NB4 (cell line): ENCODE results near the gene PTGIS.
A peak's percentile ranks its signal among the peaks of the same experiment; 100 is the strongest.

Source experiments
- DNase-seq: peaks from one replicate; pipeline ENCODE4 v3.0.0; 2010; ENCODE audit warnings: low read depth
- H3K4me3 ChIP-seq: one replicate; pipeline ENCODE4 v1.5.1; 2011; ENCODE audit warnings: mild to moderate bottlenecking, low read depth, low read length, moderate library complexity
- CTCF ChIP-seq: IDR thresholded peaks from one replicate; pipeline ENCODE4 v1.5.1; 2012; ENCODE audit warnings: low read depth, low read length
- MAX ChIP-seq: IDR thresholded peaks from 2 replicates; pipeline ENCODE4 v1.6.1; 2011; ENCODE audit warnings: low read depth, low read length
- MYC ChIP-seq: IDR thresholded peaks from 2 replicates; pipeline ENCODE4 v1.6.1; 2011; ENCODE audit warnings: low read depth, low read length
- POLR2A ChIP-seq: IDR thresholded peaks from 2 replicates; pipeline ENCODE4 v1.6.1; 2011; ENCODE audit warnings: mild to moderate bottlenecking; ENCODE audit not compliant: insufficient read length; ENCODE audit errors: extremely low read depth

Gene PTGIS

GRCh38 chr20:49601153-49601924 lies 33.4 kb upstream of the PTGIS start:
- no peak for TF ChIP-seq MYC
- TF ChIP-seq POLR2A = no peak
- no peak for TF ChIP-seq CTCF
- TF ChIP-seq MAX = no peak
- no peak for DNase-seq
- no peak overlapping the region for H3K4me3 ChIP-seq

- DNase-seq = no peak
- no peak overlapping the region for H3K4me3 ChIP-seq
- no peak for TF ChIP-seq POLR2A
- TF ChIP-seq CTCF = no peak
- TF ChIP-seq MAX = no peak
- no peak for TF ChIP-seq MYC
Observed at GRCh38 chr20:49599746-49600113, 31.8 kb upstream of the PTGIS start.

- TF ChIP-seq MAX = no peak
- TF ChIP-seq CTCF = no peak
- no peak for TF ChIP-seq POLR2A
- no peak for TF ChIP-seq MYC
- DNase-seq = peak; percentile 54
- H3K4me3 ChIP-seq = no peak overlapping the region
Observed at GRCh38 chr20:49597825-49598395, 30.0 kb upstream of the PTGIS start.

GRCh38 chr20:49595811-49596561 lies 28.0 kb upstream of the PTGIS start:
- DNase-seq = peak; percentile 93
- TF ChIP-seq CTCF (no peak), POLR2A (no peak), MAX (peak; percentile 98), MYC (peak; percentile 71; the same call in 1 of the 2 replicates)
- no peak overlapping the region for H3K4me3 ChIP-seq

GRCh38 chr20:49595346-49595745 lies 27.4 kb upstream of the PTGIS start:
- no peak for TF ChIP-seq MYC
- no peak for TF ChIP-seq MAX
- no peak for TF ChIP-seq POLR2A
- TF ChIP-seq CTCF = no peak
- no peak overlapping the region for H3K4me3 ChIP-seq
- no peak for DNase-seq
